HL-60 (cell line): ENCODE measurements around the gene SMOC1.

Source experiments
- GABPA ChIP-seq: IDR thresholded peaks from 2 replicates; pipeline ENCODE4 v1.6.1; 2012; ENCODE audit warnings: low read depth
- POLR2AphosphoS5 ChIP-seq: IDR thresholded peaks from 2 replicates; pipeline ENCODE4 v1.6.1; 2012; ENCODE audit warnings: low read depth
- SPI1 ChIP-seq: IDR thresholded peaks from 2 replicates; pipeline ENCODE4 v1.6.1; 2012; ENCODE audit warnings: low read depth, mild to moderate bottlenecking, borderline replicate concordance
- TF ChIP-seq, protein P1 (sequence below): IDR thresholded peaks from one replicate; pipeline ENCODE4 v1.5.1; 2011; ENCODE audit warnings: low read length, control low read depth, inconsistent platforms; ENCODE audit not compliant: insufficient read depth
- TF ChIP-seq, protein P2 (sequence below): IDR thresholded peaks from 2 replicates; pipeline ENCODE4 v1.6.1; 2012; ENCODE audit warnings: low read depth; ENCODE audit not compliant: insufficient replicate concordance

GRCh38 chr14:70021548-70022220 is 142.5 kb downstream of the SMOC1 start:
- TF ChIP-seq POLR2AphosphoS5 = no peak
- TF ChIP-seq, protein P1, sequence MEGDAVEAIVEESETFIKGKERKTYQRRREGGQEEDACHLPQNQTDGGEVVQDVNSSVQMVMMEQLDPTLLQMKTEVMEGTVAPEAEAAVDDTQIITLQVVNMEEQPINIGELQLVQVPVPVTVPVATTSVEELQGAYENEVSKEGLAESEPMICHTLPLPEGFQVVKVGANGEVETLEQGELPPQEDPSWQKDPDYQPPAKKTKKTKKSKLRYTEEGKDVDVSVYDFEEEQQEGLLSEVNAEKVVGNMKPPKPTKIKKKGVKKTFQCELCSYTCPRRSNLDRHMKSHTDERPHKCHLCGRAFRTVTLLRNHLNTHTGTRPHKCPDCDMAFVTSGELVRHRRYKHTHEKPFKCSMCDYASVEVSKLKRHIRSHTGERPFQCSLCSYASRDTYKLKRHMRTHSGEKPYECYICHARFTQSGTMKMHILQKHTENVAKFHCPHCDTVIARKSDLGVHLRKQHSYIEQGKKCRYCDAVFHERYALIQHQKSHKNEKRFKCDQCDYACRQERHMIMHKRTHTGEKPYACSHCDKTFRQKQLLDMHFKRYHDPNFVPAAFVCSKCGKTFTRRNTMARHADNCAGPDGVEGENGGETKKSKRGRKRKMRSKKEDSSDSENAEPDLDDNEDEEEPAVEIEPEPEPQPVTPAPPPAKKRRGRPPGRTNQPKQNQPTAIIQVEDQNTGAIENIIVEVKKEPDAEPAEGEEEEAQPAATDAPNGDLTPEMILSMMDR = no peak
- TF ChIP-seq, protein P2, sequence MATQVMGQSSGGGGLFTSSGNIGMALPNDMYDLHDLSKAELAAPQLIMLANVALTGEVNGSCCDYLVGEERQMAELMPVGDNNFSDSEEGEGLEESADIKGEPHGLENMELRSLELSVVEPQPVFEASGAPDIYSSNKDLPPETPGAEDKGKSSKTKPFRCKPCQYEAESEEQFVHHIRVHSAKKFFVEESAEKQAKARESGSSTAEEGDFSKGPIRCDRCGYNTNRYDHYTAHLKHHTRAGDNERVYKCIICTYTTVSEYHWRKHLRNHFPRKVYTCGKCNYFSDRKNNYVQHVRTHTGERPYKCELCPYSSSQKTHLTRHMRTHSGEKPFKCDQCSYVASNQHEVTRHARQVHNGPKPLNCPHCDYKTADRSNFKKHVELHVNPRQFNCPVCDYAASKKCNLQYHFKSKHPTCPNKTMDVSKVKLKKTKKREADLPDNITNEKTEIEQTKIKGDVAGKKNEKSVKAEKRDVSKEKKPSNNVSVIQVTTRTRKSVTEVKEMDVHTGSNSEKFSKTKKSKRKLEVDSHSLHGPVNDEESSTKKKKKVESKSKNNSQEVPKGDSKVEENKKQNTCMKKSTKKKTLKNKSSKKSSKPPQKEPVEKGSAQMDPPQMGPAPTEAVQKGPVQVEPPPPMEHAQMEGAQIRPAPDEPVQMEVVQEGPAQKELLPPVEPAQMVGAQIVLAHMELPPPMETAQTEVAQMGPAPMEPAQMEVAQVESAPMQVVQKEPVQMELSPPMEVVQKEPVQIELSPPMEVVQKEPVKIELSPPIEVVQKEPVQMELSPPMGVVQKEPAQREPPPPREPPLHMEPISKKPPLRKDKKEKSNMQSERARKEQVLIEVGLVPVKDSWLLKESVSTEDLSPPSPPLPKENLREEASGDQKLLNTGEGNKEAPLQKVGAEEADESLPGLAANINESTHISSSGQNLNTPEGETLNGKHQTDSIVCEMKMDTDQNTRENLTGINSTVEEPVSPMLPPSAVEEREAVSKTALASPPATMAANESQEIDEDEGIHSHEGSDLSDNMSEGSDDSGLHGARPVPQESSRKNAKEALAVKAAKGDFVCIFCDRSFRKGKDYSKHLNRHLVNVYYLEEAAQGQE = no peak
- TF ChIP-seq GABPA = no peak
- no peak for TF ChIP-seq SPI1
